Stimulated activated CD8-positive, alpha-beta memory T cell treated with anti-CD3 and anti-CD28 coated beads, Interleukin-4, amount 100 ng/mL, for 1 hour (primary cell): Measurements from ENCODE around the gene PSMD9.
"Not testable (repeated sequence)": the region's sequence is repeated elsewhere in the genome, so short reads cannot be mapped to it uniquely, and the experiment has no call there.

Source experiments
- DNase-seq, 2 donors: peaks; one replicate each; pipeline ENCODE4 v3.0.0-alpha.2; 2020; ENCODE audit warnings: low read depth in 2 of 2, low spot score in 1 of 2

PSMD9 gene

GRCh38 chr12:121872546-121873215 lies 15.9 kb upstream of the PSMD9 start:
- no peak for DNase-seq

DNA sequence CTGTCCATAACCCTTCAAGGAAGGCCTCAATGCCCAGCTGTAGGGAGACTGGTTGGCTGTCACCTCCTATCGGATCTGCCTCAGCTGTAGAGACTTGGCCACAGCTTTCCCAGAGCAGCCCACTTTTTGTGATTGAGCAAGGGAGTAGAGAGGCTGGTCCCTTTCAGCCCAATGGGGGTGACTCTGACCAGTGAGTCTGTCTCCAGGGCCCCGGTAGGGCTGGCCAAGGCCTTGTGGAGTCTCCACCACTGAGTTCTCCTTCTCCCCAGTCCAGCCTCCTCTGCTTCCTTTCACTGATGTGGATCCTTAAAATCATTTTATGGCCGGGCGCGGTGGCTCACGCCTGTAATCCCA lies 15.4 kb upstream of the PSMD9 start:
- no peak for DNase-seq

DNA sequence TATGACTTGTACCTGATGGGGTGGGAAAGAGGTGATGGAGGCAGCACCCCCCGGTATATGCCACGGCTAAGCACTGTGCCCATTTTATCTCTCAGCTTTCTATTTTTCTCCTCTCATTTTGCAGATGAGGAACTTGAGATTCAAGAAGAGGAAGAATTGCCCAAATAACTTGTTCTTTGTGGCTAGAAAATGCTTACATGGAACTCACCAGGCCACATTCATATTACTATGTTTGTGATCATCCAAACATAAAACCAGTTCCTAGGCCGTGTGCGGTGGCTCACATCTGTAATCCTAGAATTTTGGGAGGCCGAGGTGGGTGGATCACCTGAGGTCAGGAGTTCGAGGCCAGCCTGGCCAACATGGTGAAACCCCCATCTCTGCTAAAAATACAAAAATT lies 14.5 kb upstream of the PSMD9 start:
- DNase-seq, result no peak

- DNase-seq, result no peak
Observed at GRCh38 chr12:121875582-121875981, 13.0 kb upstream of the PSMD9 start.

DNA sequence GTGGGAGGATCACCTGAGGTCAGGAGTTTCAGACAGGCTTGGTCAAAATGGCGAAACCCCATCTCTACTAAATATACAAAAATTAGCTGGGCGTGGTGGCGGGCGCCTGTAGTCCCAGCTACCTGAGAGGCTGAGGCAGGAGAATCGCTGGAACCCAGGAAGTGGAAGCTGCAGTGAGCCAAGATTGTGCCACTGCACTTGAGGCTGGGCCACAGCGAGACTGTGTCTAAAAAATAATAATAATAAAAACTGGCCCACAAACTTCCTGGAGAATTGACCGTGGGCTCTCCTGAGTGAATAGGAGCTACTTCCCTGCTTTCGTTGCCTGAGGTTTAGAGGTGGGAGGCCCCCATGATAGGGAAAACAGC lies 12.5 kb upstream of the PSMD9 start:
- not testable (repeated sequence) for DNase-seq

GRCh38 chr12:121883315-121883660 lies 5.3 kb upstream of the PSMD9 start:
- no peak for DNase-seq

GRCh38 chr12:121885129-121885528 lies 3.5 kb upstream of the PSMD9 start:
- not testable (repeated sequence) for DNase-seq

GRCh38 chr12:121888083-121888477 lies 510 bp upstream of the PSMD9 start:
- DNase-seq, result no peak

DNA sequence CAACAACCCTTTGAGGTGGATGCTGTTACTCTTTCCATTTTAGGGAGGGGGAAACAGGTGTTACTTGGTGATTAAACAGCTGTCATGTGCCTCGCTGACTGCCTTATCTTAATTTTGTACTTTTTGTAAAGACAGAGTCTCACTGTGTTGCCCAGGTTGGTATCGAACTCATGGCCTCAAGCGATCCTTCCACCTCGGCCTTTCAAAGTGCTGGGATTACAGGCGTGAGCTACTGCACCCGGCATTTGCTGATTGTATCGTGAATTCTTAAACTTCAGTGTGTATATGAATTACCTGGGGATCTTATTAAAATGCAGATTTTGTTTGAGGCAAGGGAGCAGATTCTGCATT lies 659 bp downstream of the PSMD9 start:
- no peak for DNase-seq

- not testable (repeated sequence) for DNase-seq
Observed at GRCh38 chr12:121889661-121890060, 1.1 kb downstream of the PSMD9 start.

- no peak for DNase-seq
Observed at GRCh38 chr12:121892673-121893561, 4.3 kb downstream of the PSMD9 start.

DNA sequence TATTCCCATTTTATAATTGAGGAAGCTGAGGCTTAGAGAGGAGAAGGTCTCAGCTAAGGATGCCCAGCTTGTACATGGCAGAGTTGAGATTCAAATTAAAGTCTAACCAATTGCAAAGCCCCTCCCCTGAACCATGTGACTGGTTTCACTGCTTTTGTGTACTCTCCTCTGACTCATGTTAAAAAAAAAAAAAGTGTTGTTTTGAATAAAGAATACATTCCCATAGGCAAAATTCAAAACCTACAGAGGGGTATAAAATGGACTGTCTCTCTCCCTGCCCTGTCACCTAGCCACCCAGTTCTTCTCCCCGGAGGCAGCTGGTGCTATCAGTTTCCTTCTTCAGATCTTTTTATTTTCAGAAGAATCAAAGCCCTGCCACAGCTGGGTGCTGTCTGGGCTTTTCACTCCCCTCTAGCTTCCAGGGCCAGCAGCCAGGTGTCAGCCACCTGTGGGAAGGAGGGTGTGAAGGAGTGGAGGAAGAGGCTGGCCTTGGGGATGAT lies 5.4 kb downstream of the PSMD9 start:
- DNase-seq, result no peak

DNA sequence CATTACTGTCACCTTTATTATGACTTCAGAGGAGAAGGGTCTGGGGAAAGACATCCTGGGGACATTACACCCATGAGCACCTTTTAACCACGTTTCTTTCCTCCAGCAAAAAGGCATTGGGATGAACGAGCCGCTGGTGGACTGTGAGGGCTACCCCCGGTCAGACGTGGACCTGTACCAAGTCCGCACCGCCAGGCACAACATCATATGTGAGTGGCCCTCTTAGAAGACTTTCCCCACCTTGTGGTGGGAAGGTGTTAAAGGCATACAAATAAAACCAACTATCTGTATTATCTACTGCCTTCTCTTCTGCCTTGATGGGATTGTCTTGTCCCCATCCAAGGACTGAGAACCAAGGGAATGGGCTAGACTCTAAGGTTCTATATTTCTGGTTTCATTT lies 6.0 kb downstream of the PSMD9 start:
- no peak for DNase-seq

DNA sequence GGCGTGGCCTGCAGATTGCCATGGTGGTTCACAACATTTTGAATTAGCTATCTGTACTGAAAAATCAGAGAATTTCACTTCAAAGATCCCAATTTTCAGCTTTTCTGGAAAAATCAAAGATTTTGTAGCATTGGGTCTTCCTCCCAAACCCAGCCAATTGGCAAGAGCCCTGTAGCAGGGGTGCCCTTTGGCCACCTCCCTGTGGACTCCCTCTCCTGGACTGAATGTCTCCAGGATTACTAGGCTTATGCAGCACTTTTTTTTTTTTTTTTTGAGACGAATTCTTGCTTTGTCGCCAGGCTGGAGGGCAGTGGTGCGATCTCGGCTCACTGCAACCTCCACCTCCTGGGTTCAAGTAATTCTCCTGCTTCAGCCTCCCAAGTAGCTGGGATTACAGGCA lies 9.7 kb downstream of the PSMD9 start:
- DNase-seq, result no peak

DNA sequence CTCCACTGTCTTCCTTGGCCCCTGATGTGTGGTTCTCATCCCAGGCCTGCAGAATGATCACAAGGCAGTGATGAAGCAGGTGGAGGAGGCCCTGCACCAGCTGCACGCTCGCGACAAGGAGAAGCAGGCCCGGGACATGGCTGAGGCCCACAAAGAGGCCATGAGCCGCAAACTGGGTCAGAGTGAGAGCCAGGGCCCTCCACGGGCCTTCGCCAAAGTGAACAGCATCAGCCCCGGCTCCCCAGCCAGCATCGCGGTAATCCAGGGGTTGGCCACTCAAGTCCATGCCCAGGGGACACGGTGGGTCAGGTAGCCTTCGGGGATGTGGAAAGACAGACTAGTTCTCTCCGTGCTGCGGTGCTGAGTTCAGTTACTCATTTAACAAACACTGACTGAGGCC lies 11.0 kb downstream of the PSMD9 start:
- no peak for DNase-seq

GRCh38 chr12:121903202-121903601 lies 14.6 kb downstream of the PSMD9 start:
- DNase-seq, result no peak

DNA sequence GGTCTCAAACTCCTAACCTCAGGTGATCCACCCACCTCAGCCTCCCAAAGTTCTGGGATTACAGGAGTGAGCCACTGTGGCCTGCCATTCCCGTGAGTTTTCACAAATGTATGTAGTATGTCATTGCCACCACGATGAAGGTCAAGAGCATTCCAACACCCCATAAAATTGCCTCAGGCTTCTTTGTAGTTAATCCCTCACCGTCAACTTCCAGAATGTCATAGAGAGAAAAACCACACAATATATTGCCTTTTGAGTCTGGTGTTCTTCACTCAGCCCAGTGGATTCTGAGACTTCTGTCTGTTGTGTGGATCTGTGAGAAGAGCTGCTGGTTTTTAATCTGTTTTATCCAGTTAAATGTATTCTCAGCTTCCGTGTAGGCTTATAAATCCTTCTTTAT lies 17.2 kb downstream of the PSMD9 start:
- DNase-seq, result no peak

- DNase-seq, result no peak
Observed at GRCh38 chr12:121908702-121909101, 20.1 kb downstream of the PSMD9 start.

DNA sequence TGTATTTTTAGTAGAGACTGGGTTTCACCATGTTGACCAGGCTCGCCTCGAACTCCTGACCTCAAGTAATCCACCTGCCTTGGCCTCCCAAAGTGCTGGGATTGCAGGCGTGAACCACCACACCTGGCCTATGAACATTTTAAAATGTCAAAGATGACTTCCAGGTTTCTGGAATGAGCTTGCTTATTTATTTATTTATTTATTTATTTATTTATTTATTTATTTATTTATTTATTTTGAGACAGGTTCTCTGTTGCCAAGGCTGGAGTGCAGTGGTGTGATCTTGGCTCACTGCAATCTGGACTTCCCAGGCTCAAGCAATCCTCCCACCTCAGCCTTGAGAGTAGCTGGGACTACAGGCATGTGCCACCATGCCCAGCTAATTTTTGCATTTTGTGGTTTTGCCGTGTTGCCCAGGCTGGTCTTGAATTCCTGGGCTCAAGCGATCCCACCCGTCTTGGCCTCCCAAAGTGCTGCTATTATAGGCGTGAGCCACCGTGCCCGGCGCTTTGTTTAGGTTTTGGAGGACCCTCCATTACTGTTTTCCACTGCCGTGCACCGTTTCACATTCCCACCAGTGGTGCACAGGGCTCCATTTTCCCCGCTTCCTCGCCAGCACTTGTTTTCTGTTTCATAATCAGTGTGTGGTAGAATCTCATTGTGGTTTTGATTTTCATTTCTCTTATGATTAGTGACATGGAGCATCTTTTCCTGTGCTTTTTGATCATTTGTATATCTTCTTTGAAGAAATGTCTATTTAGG lies 23.4 kb downstream of the PSMD9 start:
- no peak for DNase-seq

DNA sequence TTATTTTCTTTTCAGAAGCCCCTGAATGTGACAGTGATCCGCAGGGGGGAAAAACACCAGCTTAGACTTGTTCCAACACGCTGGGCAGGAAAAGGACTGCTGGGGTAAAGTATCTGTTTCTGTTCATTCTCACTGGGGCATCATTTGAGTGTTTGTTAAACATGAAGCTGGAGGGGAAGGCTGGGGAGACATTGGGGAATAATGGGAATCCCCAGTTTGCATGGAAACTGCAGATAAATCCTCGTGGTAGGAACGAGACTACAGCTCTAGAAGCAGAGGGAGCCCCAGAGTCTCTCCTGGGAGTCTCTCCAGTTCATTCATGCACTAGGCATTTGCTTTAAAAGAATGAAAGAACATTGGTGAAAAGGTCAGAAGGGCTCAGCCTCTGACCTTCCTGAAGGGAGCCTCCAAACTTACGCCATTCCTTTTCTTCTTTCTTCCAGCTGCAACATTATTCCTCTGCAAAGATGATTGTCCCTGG lies 27.3 kb downstream of the PSMD9 start:
- no peak for DNase-seq

DNA sequence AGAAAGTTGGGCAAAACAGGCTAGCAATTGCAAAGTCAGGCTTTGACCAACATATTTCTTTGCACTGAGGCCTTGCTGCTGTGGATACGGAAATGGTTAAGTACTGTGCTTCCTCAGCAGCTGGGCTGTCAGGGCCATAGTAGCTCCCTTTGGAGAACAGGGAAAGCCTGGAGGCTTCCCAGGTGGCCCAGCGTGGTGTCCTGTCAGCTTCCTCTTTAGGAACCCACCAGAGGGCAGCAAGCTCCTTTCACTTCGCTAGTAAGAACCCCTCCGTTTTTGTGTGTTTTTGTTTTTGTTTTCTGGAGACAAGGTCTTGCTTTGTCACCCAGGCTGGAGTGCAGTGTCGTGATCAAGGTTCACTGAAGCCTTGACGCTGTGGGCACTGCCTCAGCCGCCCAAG lies 28.1 kb downstream of the PSMD9 start:
- no peak for DNase-seq
